PC-9 (cell line): Measurements from ENCODE around the gene LRP3.

Source experiments
- EZH2 ChIP-seq: fragments of 200-600 bp; sonication (generic); IDR thresholded peaks from 2 replicates; pipeline ENCODE4 v1.8.0; 2017; ENCODE audit warnings: antibody characterized with exemption, low read depth
- TF ChIP-seq, protein P1 (sequence below): fragments of 200-600 bp; sonication (generic); conservative IDR thresholded peaks from 2 replicates; pipeline ENCODE4 v1.6.1; 2017; ENCODE audit warnings: mixed run types, antibody characterized with exemption, mild to moderate bottlenecking, moderate library complexity

- TF ChIP-seq, protein P1, sequence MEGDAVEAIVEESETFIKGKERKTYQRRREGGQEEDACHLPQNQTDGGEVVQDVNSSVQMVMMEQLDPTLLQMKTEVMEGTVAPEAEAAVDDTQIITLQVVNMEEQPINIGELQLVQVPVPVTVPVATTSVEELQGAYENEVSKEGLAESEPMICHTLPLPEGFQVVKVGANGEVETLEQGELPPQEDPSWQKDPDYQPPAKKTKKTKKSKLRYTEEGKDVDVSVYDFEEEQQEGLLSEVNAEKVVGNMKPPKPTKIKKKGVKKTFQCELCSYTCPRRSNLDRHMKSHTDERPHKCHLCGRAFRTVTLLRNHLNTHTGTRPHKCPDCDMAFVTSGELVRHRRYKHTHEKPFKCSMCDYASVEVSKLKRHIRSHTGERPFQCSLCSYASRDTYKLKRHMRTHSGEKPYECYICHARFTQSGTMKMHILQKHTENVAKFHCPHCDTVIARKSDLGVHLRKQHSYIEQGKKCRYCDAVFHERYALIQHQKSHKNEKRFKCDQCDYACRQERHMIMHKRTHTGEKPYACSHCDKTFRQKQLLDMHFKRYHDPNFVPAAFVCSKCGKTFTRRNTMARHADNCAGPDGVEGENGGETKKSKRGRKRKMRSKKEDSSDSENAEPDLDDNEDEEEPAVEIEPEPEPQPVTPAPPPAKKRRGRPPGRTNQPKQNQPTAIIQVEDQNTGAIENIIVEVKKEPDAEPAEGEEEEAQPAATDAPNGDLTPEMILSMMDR, result no peak
- no peak for TF ChIP-seq EZH2
Measured at GRCh38 chr19:33202546-33203507, 8.7 kb downstream of the LRP3 start.
